OCI-LY7 (cell line): ENCODE data around the gene PTPRU. TPM values are rescaled to one million over a fixed set of nuclear protein-coding genes. Genes with fewer than 3 reads are reported as not detected.

Source experiments
- BruUV-seq: library from RNA; stranded (reverse); fragments of 400-500 nt; replicated peaks from 2 replicates; lab custom pipeline; 2021; lab: Mats Ljungman, UMichigan
- CTCF ChIA-PET: fragments of 300-600 bp; sonication (Branson Sonifier 250); formaldehyde crosslinking; loops from one replicate; lab custom pipeline; 2022; ENCODE audit warnings: antibody characterized with exemption; ENCODE audit not compliant: unreplicated experiment; lab: Charles Lee
- POLR2A ChIA-PET: fragments of 300-600 bp; sonication (Branson Sonifier 250); formaldehyde crosslinking; loops from one replicate; lab custom pipeline; 2022; ENCODE audit warnings: antibody characterized with exemption; lab: Charles Lee
- DNase-seq: peaks from one replicate; pipeline ENCODE4 v3.0.0-alpha.2; 2015; ENCODE audit warnings: low spot score
- H2AFZ ChIP-seq: fragments of 200-600 bp; sonication (generic), shearing (Covaris generic); 2 replicates; pipeline ENCODE4 v1.6.1; 2014; ENCODE audit warnings: mild to moderate bottlenecking, antibody characterized with exemption, low read length, moderate library complexity
- H3K27ac ChIP-seq: fragments of 200-600 bp; sonication (generic); 2 replicates; pipeline ENCODE4 v1.5.1; 2014; ENCODE audit warnings: mixed run types, low read depth, mild to moderate bottlenecking, moderate library complexity, low read length, inconsistent platforms; ENCODE audit not compliant: poor library complexity, severe bottlenecking
- H3K36me3 ChIP-seq: fragments of 200-600 bp; sonication (generic); 2 replicates; pipeline ENCODE4 v1.6.1; 2014; ENCODE audit warnings: mild to moderate bottlenecking, antibody characterized with exemption, low read length, moderate library complexity, mixed read lengths; ENCODE audit not compliant: insufficient read depth
- H3K4me1 ChIP-seq: fragments of 200-600 bp; sonication (generic); 2 replicates; pipeline ENCODE4 v1.5.1; 2014; ENCODE audit warnings: mild to moderate bottlenecking, low read length; ENCODE audit not compliant: insufficient read depth, poor library complexity, severe bottlenecking
- H3K4me2 ChIP-seq: fragments of 200-600 bp; sonication (generic); 2 replicates; pipeline ENCODE4 v1.6.1; 2014; ENCODE audit warnings: mild to moderate bottlenecking, low read length
- H3K4me3 ChIP-seq: fragments of 200-600 bp; sonication (generic); 2 replicates; pipeline ENCODE4 v1.5.1; 2014; ENCODE audit warnings: mild to moderate bottlenecking, low read depth, low read length; ENCODE audit not compliant: poor library complexity, severe bottlenecking
- H3K79me2 ChIP-seq: fragments of 200-600 bp; sonication (generic); 2 replicates; pipeline ENCODE4 v1.6.1; 2016; ENCODE audit warnings: low read depth, mild to moderate bottlenecking, low read length, moderate library complexity, mixed read lengths; ENCODE audit not compliant: insufficient read depth
- H3K9me2 ChIP-seq: fragments of 200-600 bp; sonication (generic); 2 replicates; pipeline ENCODE4 v1.6.1; 2016; ENCODE audit warnings: mild to moderate bottlenecking, low read length, mixed read lengths; ENCODE audit not compliant: insufficient read depth
- H3K9me3 ChIP-seq: fragments of 200-600 bp; sonication (generic); 2 replicates; pipeline ENCODE4 v1.6.1; 2014; ENCODE audit warnings: mild to moderate bottlenecking, mixed run types, low read length, mixed read lengths
- H4K20me1 ChIP-seq: fragments of 200-600 bp; sonication (generic); 2 replicates; pipeline ENCODE4 v1.6.1; 2014; ENCODE audit warnings: mild to moderate bottlenecking, antibody characterized with exemption, low read length, moderate library complexity, mixed read lengths; ENCODE audit not compliant: insufficient read depth
- CTCF ChIP-seq: fragments of 200-600 bp; sonication (generic); conservative IDR thresholded peaks from 2 replicates; pipeline ENCODE4 v1.5.1; 2014; ENCODE audit warnings: mild to moderate bottlenecking, antibody characterized with exemption, low read length, moderate library complexity, mixed read lengths
- EZH2phosphoT487 ChIP-seq: fragments of 200-600 bp; sonication (generic); IDR thresholded peaks from 2 replicates; pipeline ENCODE4 v1.6.1; 2018; ENCODE audit warnings: low read depth, borderline replicate concordance, mild to moderate bottlenecking, mixed run types, antibody characterized with exemption, low read length, moderate library complexity, mixed read lengths
- intact Hi-C: fragments of 100-400 bp; cut with micrococcal nuclease; formaldehyde crosslinking; loops from one replicate; pipeline ENCODE4 v1.10.0; 2022; ENCODE audit not compliant: unreplicated experiment
- total RNA-seq, 2 experiments: library from RNA; depleted of rRNA in 1 of 2; stranded (reverse); fragments of >200 nt in 1 of 2; shearing (Covaris generic) in 1 of 2; gene quantifications; 2 replicates each; pipeline ENCODE4 v1.2.3, GENCODE V29; 2014 to 2022

PTPRU gene
- total RNA-seq, 2 experiments from 2014 or later, result 2.5 to 4.6 TPM

GRCh38 chr1:29330089-29330488 lies 93.8 kb downstream of the PTPRU start:
- intact Hi-C loops, result no loop called here
- H3K9me3 ChIP-seq, result no peaks in the 10 kb centered on the region
- no peaks in the 10 kb centered on the region for H3K36me3 ChIP-seq
- no peak for DNase-seq
- H3K9me2 ChIP-seq, result no peaks in the 10 kb centered on the region
- ChIA-PET CTCF (interaction anchor here (0.6 kb wide), 2 partner anchors 12 to 1256 kb away, joined by 3 read pairs; no protein-coding TSS in a partner anchor), POLR2A (interaction anchor here (0.6 kb wide), 1 partner anchor 502 kb away, joined by 3 read pairs; no protein-coding TSS in a partner anchor)
- H3K79me2 ChIP-seq, result no peaks in the 10 kb centered on the region
- H4K20me1 ChIP-seq, result no peaks in the 10 kb centered on the region
- no peak overlapping the region for H3K4me3 ChIP-seq
- BruUV-seq, result no TSS peak
- TF ChIP-seq EZH2phosphoT487 (no peak), CTCF (no peak)
- no peak overlapping the region for H3K27ac ChIP-seq
- no peak overlapping the region for H3K4me2 ChIP-seq
- no peaks in the 10 kb centered on the region for H3K4me1 ChIP-seq
- H2AFZ ChIP-seq, result no peak overlapping the region

DNA sequence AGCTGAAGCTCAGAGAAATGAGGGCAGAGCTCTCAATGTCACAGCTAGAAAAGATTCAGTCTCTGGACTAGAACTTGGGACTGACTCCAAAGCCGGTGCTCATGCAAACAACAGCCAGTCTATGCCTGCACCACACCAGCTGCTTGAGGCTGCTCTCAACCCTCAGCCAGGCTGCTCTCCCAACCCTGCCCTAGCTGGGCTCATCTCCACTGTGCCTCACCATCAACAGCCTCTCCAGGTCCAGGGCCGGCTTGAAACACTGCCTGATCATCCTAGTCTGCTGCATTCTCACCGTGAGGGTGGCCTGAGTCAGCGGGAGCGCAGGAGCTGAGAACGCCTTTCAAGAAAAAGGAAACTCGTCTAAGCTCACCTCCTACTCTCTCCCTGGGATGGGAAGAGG lies 94.5 kb downstream of the PTPRU start:
- intact Hi-C loops, result no loop called here
- no peak for DNase-seq
- Histone ChIP-seq H2AFZ (no peak overlapping the region), H3K9me2 (no peaks in the 10 kb centered on the region), H3K27ac (no peak overlapping the region), H3K36me3 (no peaks in the 10 kb centered on the region), H3K4me1 (no peaks in the 10 kb centered on the region), H4K20me1 (no peaks in the 10 kb centered on the region), H3K79me2 (no peaks in the 10 kb centered on the region), H3K9me3 (no peaks in the 10 kb centered on the region), H3K4me2 (no peak overlapping the region), H3K4me3 (no peak overlapping the region)
- TF ChIP-seq EZH2phosphoT487 (no peak), CTCF (no peak)
- no TSS peak for BruUV-seq
- POLR2A ChIA-PET, result no interaction called here
- CTCF ChIA-PET, result interaction anchor here (0.6 kb wide), 1 partner anchor 1256 kb away, joined by 3 read pairs; no protein-coding TSS in a partner anchor

GRCh38 chr1:29331309-29331708 lies 95.0 kb downstream of the PTPRU start:
- CTCF ChIA-PET, result no interaction called here
- DNase-seq, result no peak
- no peaks in the 10 kb centered on the region for H3K79me2 ChIP-seq
- no peaks in the 10 kb centered on the region for H4K20me1 ChIP-seq
- no peaks in the 10 kb centered on the region for H3K9me3 ChIP-seq
- no peaks in the 10 kb centered on the region for H3K9me2 ChIP-seq
- intact Hi-C loops, result no loop called here
- POLR2A ChIA-PET, result no interaction called here
- no peak overlapping the region for H3K4me3 ChIP-seq
- no peak overlapping the region for H3K4me2 ChIP-seq
- no peak overlapping the region for H3K27ac ChIP-seq
- H2AFZ ChIP-seq, result no peak overlapping the region
- no peaks in the 10 kb centered on the region for H3K36me3 ChIP-seq
- H3K4me1 ChIP-seq, result no peaks in the 10 kb centered on the region
- no peak for TF ChIP-seq CTCF
- TF ChIP-seq EZH2phosphoT487, result no peak
- no TSS peak for BruUV-seq
